HepG2 (cell line): ENCODE results near the gene CNEP1R1. TPM values are rescaled to one million over a fixed set of nuclear protein-coding genes. Genes with fewer than 3 reads are reported as not detected.

Source experiments
- ARNTL ChIP-seq: sonication (generic); formaldehyde crosslinking; IDR thresholded peaks from 2 replicates; pipeline ENCODE4 v1.4.0; 2020; ENCODE audit warnings: mild to moderate bottlenecking, missing genetic modification reagents
- BHLHE40 ChIP-seq: IDR thresholded peaks from 2 replicates; pipeline ENCODE4 v1.6.1; 2011; ENCODE audit warnings: low read length, improper control_type of control experiment
- CREB1 ChIP-seq, 2 experiments: fragments of 450-650 bp in 1 of 2; IDR thresholded peaks; 2 replicates each; pipeline ENCODE4 v1.6.1; 2016 to 2017; ENCODE audit warnings: control low read depth in 1 of 2, mild to moderate bottlenecking in 1 of 2, missing compliant biosample characterization in 1 of 2, missing genetic modification characterization in 1 of 2
- JARID2 ChIP-seq: sonication (generic); formaldehyde crosslinking; IDR thresholded peaks from 2 replicates; pipeline ENCODE4 v1.8.1; 2023; ENCODE audit warnings: missing genetic modification reagents, inconsistent platforms; ENCODE audit not compliant: insufficient replicate concordance
- KAT7 ChIP-seq: IDR thresholded peaks from 2 replicates; pipeline ENCODE4 v1.6.1; 2018; ENCODE audit warnings: borderline replicate concordance, missing compliant biosample characterization
- NCOR1 ChIP-seq: fragments of 200-600 bp; sonication (generic); IDR thresholded peaks from 2 replicates; pipeline ENCODE4 v1.7.0; 2017; ENCODE audit warnings: antibody characterized with exemption, low read length, borderline replicate concordance
- NR2C2 ChIP-seq: sonication (generic); formaldehyde crosslinking; IDR thresholded peaks from 2 replicates; pipeline ENCODE4 v1.4.0; 2020; ENCODE audit warnings: missing genetic modification reagents, mild to moderate bottlenecking, moderate library complexity, borderline replicate concordance
- SMARCE1 ChIP-seq: fragments of 450-650 bp; IDR thresholded peaks from 2 replicates; pipeline ENCODE4 v1.6.1; 2017; ENCODE audit warnings: borderline replicate concordance
- ZBTB42 ChIP-seq: sonication (generic); formaldehyde crosslinking; IDR thresholded peaks from 2 replicates; pipeline ENCODE4 v1.5.0; 2020; ENCODE audit warnings: mild to moderate bottlenecking, missing genetic modification reagents
- ZBTB8A ChIP-seq: sonication (generic); formaldehyde crosslinking; IDR thresholded peaks from 2 replicates; pipeline ENCODE4 v1.4.0; 2020; ENCODE audit warnings: mild to moderate bottlenecking, low read depth, missing genetic modification reagents, borderline replicate concordance
- ZFYVE20 ChIP-seq: sonication (generic); formaldehyde crosslinking; IDR thresholded peaks from 2 replicates; pipeline ENCODE4 v1.8.0; 2023; ENCODE audit warnings: low read depth, mild to moderate bottlenecking, moderate library complexity, missing genetic modification reagents, borderline replicate concordance
- ZNF549 ChIP-seq: sonication (generic); formaldehyde crosslinking; IDR thresholded peaks from 2 replicates; pipeline ENCODE4 v1.5.0; 2020; ENCODE audit warnings: missing genetic modification reagents
- ZNF614 ChIP-seq: IDR thresholded peaks from 2 replicates; pipeline ENCODE4 v1.6.1; 2018; ENCODE audit warnings: missing biosample characterization, missing genetic modification reagents, inconsistent platforms, borderline replicate concordance
- ZNF773 ChIP-seq: sonication (generic); formaldehyde crosslinking; IDR thresholded peaks from 2 replicates; pipeline ENCODE4 v1.4.0; 2020; ENCODE audit warnings: missing genetic modification reagents, borderline replicate concordance
- polyA plus RNA-seq, 8 experiments: library from polyadenylated mRNA; depleted of rRNA in 3 of 8; stranded (reverse) in 7 of 8; unstranded in 1 of 8; fragments of >200 nt; fragmentation: Illumina TruSeq in 4 of 8; extraction: Trizol in 4 of 8; gene quantifications; 2 replicates each; pipeline versions ENCODE4 v1.2.1 to v1.2.3, GENCODE V29; 2011 to 2016; ENCODE audit warnings: low read depth in 4 of 8, missing spikeins in 1 of 8, mixed read lengths in 1 of 8; ENCODE audit not compliant: insufficient read depth in 1 of 8
- total RNA-seq, 5 experiments: library from RNA; depleted of rRNA; stranded (reverse); fragments of >200 nt; fragmentation: Illumina TruSeq; extraction: Trizol; gene quantifications; 2 replicates each; pipeline ENCODE4 v1.2.3, GENCODE V29; 2016; ENCODE audit warnings: low read depth in 1 of 5
- TF ChIP-seq, protein P1 (sequence below): sonication (generic); formaldehyde crosslinking; IDR thresholded peaks from 2 replicates; pipeline ENCODE4 v1.8.1; 2023; ENCODE audit warnings: mild to moderate bottlenecking, moderate library complexity, missing genetic modification reagents
- TF ChIP-seq, protein P2 (sequence below): sonication (generic); formaldehyde crosslinking; IDR thresholded peaks from 2 replicates; pipeline ENCODE4 v1.4.0; 2020; ENCODE audit warnings: missing genetic modification reagents
- TF ChIP-seq, protein P3 (sequence below): sonication (generic); formaldehyde crosslinking; IDR thresholded peaks from 2 replicates; pipeline ENCODE4 v1.8.0; 2022; ENCODE audit warnings: mild to moderate bottlenecking, missing genetic modification reagents, moderate library complexity
- TF ChIP-seq, protein P4 (sequence below): sonication (generic); formaldehyde crosslinking; IDR thresholded peaks from 2 replicates; pipeline ENCODE4 v1.4.0; 2020; ENCODE audit warnings: missing genetic modification reagents, borderline replicate concordance
- TF ChIP-seq, protein P5 (sequence below): sonication (generic); formaldehyde crosslinking; IDR thresholded peaks from 2 replicates; pipeline ENCODE4 v1.5.0; 2020; ENCODE audit warnings: mild to moderate bottlenecking, missing genetic modification reagents

Gene CNEP1R1
- total and polyA plus RNA-seq, 2 of the 13 experiments (the other 11 are each of a cell fraction or from before 2014, with no cell fraction given) = 23.6 to 26.8 TPM

DNA sequence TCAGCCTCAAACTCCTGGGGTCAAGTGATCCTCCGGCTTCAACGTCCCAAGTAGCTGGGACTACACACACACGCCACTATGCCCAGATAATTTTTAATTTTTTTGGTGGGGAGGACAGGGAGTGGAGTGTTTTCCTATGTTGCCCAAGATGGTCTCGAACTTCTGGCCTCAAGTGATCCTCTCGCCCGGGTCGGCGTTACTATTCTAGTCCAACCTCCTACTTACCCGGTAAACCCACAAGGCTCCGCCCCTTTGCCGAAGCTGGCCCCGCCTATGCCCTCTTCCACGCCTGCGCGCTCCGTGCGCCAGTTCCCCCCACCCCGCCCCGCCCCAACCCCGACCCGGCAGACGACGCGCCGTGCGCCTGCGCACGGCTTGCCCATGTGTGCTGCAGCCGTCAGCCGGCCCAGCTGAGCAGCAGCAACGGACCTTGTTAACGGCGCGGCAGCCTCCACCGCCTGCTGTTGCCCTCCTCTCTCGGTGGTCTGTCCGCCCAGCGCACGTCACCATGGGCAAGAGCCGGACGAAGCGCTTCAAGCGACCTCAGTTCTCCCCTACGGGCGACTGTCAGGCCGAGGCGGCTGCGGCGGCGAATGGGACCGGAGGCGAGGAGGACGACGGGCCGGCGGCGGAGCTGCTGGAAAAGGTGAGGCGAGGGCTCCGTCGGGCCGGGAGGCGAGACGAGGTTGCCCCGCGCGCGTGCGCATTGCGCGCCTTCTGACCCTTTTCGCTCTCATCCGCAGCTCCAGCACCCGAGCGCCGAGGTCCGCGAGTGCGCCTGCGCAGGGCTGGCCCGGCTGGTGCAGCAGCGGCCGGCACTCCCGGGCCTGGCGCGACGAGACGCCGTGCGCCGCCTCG lies 40.8 kb downstream of the CNEP1R1 start, which contains the start of gene HEATR3 (continued):
- TF ChIP-seq CREB1 (IDR thresholded peaks at IDR 0.05) = peak; percentile 16; the same call in 1 of the 2 replicates
- no peak for TF ChIP-seq CREB1 (CRISPR knock-in tag; IDR thresholded peaks at IDR 0.05)
- no peak for TF ChIP-seq ZBTB8A (CRISPR knock-in tag)
- TF ChIP-seq, protein P1, sequence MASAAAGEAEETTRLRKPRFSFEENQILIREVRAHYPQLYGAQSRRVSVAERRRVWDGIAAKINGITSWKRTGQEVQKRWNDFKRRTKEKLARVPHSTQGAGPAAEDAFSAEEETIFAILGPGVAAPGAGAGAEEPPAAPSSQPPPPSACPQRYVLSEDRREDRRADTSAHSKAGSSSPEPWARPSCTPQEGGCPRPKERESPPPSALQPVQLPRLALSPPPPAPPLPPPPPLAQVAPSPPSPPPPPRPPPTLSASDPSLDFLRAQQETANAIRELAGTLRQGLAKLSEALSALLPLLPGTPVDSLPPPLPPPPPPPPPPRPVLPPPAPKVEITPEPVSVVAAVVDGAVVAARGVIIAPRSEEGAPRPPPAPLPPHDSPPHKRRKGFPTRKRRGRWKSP (CRISPR knock-in tag) = peak; percentile 7
- no peak for TF ChIP-seq ZBTB42
- TF ChIP-seq ZFYVE20 (CRISPR knock-in tag) = peak; percentile 82; the same call in 1 of the 2 replicates
- peak; percentile 74 for TF ChIP-seq JARID2 (CRISPR knock-in tag)
- TF ChIP-seq, protein P2, sequence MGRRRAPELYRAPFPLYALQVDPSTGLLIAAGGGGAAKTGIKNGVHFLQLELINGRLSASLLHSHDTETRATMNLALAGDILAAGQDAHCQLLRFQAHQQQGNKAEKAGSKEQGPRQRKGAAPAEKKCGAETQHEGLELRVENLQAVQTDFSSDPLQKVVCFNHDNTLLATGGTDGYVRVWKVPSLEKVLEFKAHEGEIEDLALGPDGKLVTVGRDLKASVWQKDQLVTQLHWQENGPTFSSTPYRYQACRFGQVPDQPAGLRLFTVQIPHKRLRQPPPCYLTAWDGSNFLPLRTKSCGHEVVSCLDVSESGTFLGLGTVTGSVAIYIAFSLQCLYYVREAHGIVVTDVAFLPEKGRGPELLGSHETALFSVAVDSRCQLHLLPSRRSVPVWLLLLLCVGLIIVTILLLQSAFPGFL (CRISPR knock-in tag) = peak; percentile 23; the same call in 1 of the 2 replicates
- peak; percentile 15; the same call in 1 of the 2 replicates for TF ChIP-seq ZNF773
- no peak for TF ChIP-seq ARNTL
- TF ChIP-seq, protein P3, sequence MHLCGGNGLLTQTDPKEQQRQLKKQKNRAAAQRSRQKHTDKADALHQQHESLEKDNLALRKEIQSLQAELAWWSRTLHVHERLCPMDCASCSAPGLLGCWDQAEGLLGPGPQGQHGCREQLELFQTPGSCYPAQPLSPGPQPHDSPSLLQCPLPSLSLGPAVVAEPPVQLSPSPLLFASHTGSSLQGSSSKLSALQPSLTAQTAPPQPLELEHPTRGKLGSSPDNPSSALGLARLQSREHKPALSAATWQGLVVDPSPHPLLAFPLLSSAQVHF (CRISPR knock-in tag) = no peak
- TF ChIP-seq, protein P4, sequence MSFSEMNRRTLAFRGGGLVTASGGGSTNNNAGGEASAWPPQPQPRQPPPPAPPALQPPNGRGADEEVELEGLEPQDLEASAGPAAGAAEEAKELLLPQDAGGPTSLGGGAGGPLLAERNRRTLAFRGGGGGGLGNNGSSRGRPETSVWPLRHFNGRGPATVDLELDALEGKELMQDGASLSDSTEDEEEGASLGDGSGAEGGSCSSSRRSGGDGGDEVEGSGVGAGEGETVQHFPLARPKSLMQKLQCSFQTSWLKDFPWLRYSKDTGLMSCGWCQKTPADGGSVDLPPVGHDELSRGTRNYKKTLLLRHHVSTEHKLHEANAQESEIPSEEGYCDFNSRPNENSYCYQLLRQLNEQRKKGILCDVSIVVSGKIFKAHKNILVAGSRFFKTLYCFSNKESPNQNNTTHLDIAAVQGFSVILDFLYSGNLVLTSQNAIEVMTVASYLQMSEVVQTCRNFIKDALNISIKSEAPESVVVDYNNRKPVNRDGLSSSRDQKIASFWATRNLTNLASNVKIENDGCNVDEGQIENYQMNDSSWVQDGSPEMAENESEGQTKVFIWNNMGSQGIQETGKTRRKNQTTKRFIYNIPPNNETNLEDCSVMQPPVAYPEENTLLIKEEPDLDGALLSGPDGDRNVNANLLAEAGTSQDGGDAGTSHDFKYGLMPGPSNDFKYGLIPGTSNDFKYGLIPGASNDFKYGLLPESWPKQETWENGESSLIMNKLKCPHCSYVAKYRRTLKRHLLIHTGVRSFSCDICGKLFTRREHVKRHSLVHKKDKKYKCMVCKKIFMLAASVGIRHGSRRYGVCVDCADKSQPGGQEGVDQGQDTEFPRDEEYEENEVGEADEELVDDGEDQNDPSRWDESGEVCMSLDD = 0 out of 2 replicates have a peak, but pooled peaks have one; percentile 26
- TF ChIP-seq BHLHE40 = peak; percentile 22; the same call in 1 of the 2 replicates
- TF ChIP-seq SMARCE1 = no peak
- TF ChIP-seq KAT7 = peak; percentile 96; the same call in 1 of the 2 replicates
- TF ChIP-seq, protein P5, sequence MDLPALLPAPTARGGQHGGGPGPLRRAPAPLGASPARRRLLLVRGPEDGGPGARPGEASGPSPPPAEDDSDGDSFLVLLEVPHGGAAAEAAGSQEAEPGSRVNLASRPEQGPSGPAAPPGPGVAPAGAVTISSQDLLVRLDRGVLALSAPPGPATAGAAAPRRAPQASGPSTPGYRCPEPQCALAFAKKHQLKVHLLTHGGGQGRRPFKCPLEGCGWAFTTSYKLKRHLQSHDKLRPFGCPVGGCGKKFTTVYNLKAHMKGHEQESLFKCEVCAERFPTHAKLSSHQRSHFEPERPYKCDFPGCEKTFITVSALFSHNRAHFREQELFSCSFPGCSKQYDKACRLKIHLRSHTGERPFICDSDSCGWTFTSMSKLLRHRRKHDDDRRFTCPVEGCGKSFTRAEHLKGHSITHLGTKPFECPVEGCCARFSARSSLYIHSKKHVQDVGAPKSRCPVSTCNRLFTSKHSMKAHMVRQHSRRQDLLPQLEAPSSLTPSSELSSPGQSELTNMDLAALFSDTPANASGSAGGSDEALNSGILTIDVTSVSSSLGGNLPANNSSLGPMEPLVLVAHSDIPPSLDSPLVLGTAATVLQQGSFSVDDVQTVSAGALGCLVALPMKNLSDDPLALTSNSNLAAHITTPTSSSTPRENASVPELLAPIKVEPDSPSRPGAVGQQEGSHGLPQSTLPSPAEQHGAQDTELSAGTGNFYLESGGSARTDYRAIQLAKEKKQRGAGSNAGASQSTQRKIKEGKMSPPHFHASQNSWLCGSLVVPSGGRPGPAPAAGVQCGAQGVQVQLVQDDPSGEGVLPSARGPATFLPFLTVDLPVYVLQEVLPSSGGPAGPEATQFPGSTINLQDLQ (CRISPR knock-in tag) = peak; percentile 65; the same call in 1 of the 2 replicates
- peak; percentile 58; the same call in 1 of the 2 replicates for TF ChIP-seq NCOR1
- peak; percentile 27; the same call in 1 of the 2 replicates for TF ChIP-seq NR2C2 (CRISPR knock-in tag)
- no peak for TF ChIP-seq ZNF549 (CRISPR knock-in tag)
- TF ChIP-seq ZNF614 = 0 out of 2 replicates have a peak, but pooled peaks have one; percentile 85
